HUES6 (cell line): Measurements from ENCODE around the gene ZNF304.

ENCODE experiments used
- H3K27ac ChIP-seq: 2 replicates; pipeline ENCODE4 v1.7.0; 2013; ENCODE audit warnings: low read depth, mild to moderate bottlenecking, low read length, inconsistent platforms
- H3K27me3 ChIP-seq: 2 replicates; pipeline ENCODE4 v1.6.1; 2013; ENCODE audit warnings: low read length; ENCODE audit not compliant: control insufficient read depth, insufficient read depth
- H3K36me3 ChIP-seq: 2 replicates; pipeline ENCODE4 v1.6.1; 2013; ENCODE audit warnings: low read length; ENCODE audit not compliant: control insufficient read depth, insufficient read depth
- H3K4me1 ChIP-seq: 2 replicates; pipeline ENCODE4 v1.6.1; 2013; ENCODE audit warnings: low read length; ENCODE audit not compliant: control insufficient read depth, insufficient read depth
- H3K4me3 ChIP-seq: 2 replicates; pipeline ENCODE4 v1.5.1; 2013; ENCODE audit warnings: low read depth, low read length
- H3K9ac ChIP-seq: one replicate; pipeline ENCODE4 v1.6.1; 2013; ENCODE audit warnings: mild to moderate bottlenecking, low read length
- H3K9me3 ChIP-seq: 2 replicates; pipeline ENCODE4 v1.6.1; 2013; ENCODE audit warnings: low read depth, low read length; ENCODE audit not compliant: control insufficient read depth, insufficient read depth

The ZNF304 gene

GRCh38 chr19:57321116-57321515 lies 30.0 kb upstream of the ZNF304 start:
- Histone ChIP-seq H3K4me3 (peak overlapping the region; percentile 90), H3K27me3 (peaks cover 22% of the 10 kb centered on the region), H3K4me1 (peaks cover 4% of the 10 kb centered on the region; the same call in 1 of the 2 replicates), H3K27ac (no peak overlapping the region), H3K36me3 (peaks cover 28% of the 10 kb centered on the region), H3K9me3 (no peaks in the 10 kb centered on the region), H3K9ac (peak overlapping the region; percentile 88)

- H3K4me3 ChIP-seq: peak overlapping the region; percentile 90
Observed at GRCh38 chr19:57321751-57322150, 29.3 kb upstream of the ZNF304 start.

GRCh38 chr19:57324992-57325391 lies 26.1 kb upstream of the ZNF304 start:
- peaks cover 63% of the 10 kb centered on the region for H3K36me3 ChIP-seq
- no peaks in the 10 kb centered on the region for H3K9me3 ChIP-seq
- H3K27ac ChIP-seq: no peak overlapping the region
- no peak overlapping the region for H3K4me3 ChIP-seq
- H3K9ac ChIP-seq: no peak overlapping the region
- H3K27me3 ChIP-seq: no peaks in the 10 kb centered on the region
- no peaks in the 10 kb centered on the region for H3K4me1 ChIP-seq

More at GRCh38 chr19:57321751-57322150, 29.3 kb upstream of the ZNF304 start:
- peaks cover 33% of the 10 kb centered on the region for H3K36me3 ChIP-seq
- no peaks in the 10 kb centered on the region for H3K9me3 ChIP-seq
- no peak overlapping the region for H3K27ac ChIP-seq
- peaks cover 16% of the 10 kb centered on the region for H3K27me3 ChIP-seq
- peak overlapping the region; percentile 88 for H3K9ac ChIP-seq
- H3K4me1 ChIP-seq: peaks cover 4% of the 10 kb centered on the region; the same call in 1 of the 2 replicates

GRCh38 chr19:57327993-57328392 lies 23.1 kb upstream of the ZNF304 start:
- Histone ChIP-seq H3K36me3 (peaks cover 68% of the 10 kb centered on the region), H3K9ac (no peak overlapping the region), H3K4me1 (no peaks in the 10 kb centered on the region), H3K27ac (no peak overlapping the region), H3K9me3 (no peaks in the 10 kb centered on the region), H3K4me3 (no peak overlapping the region), H3K27me3 (no peaks in the 10 kb centered on the region)

GRCh38 chr19:57334191-57334590 lies 16.9 kb upstream of the ZNF304 start:
- Histone ChIP-seq H3K9me3 (no peaks in the 10 kb centered on the region), H3K9ac (no peak overlapping the region), H3K4me3 (no peak overlapping the region), H3K27me3 (no peaks in the 10 kb centered on the region), H3K27ac (no peak overlapping the region), H3K36me3 (peaks cover 11% of the 10 kb centered on the region), H3K4me1 (no peaks in the 10 kb centered on the region)

- Histone ChIP-seq H3K9me3 (no peaks in the 10 kb centered on the region), H3K9ac (no peak overlapping the region), H3K27ac (no peak overlapping the region)
Observed at GRCh38 chr19:57338877-57339276, 12.2 kb upstream of the ZNF304 start.

GRCh38 chr19:57342582-57342981 lies 8.5 kb upstream of the ZNF304 start:
- Histone ChIP-seq H3K9ac (no peak overlapping the region), H3K36me3 (no peaks in the 10 kb centered on the region), H3K4me1 (no peaks in the 10 kb centered on the region), H3K27ac (no peak overlapping the region), H3K9me3 (no peaks in the 10 kb centered on the region), H3K27me3 (no peaks in the 10 kb centered on the region), H3K4me3 (no peak overlapping the region)

More at GRCh38 chr19:57338877-57339276, 12.2 kb upstream of the ZNF304 start:
- H3K4me1 ChIP-seq: no peaks in the 10 kb centered on the region
- H3K27me3 ChIP-seq: no peaks in the 10 kb centered on the region
- no peaks in the 10 kb centered on the region for H3K36me3 ChIP-seq
- H3K4me3 ChIP-seq: no peak overlapping the region

GRCh38 chr19:57348136-57348535 lies 2.9 kb upstream of the ZNF304 start:
- no peaks in the 10 kb centered on the region for H3K27me3 ChIP-seq
- H3K27ac ChIP-seq: no peak overlapping the region
- no peaks in the 10 kb centered on the region for H3K9me3 ChIP-seq

GRCh38 chr19:57351867-57352266 lies 796 bp downstream of the ZNF304 start:
- no peak overlapping the region for H3K27ac ChIP-seq
- H3K27me3 ChIP-seq: no peaks in the 10 kb centered on the region

More at GRCh38 chr19:57348136-57348535, 2.9 kb upstream of the ZNF304 start:
- peaks cover 1% of the 10 kb centered on the region; the same call in 1 of the 2 replicates for H3K36me3 ChIP-seq
- 0 out of 2 replicates have a peak, but pooled peaks cover 2% of the 10 kb centered on the region for H3K4me1 ChIP-seq
- H3K4me3 ChIP-seq: no peak overlapping the region
- H3K9ac ChIP-seq: no peak overlapping the region

GRCh38 chr19:57355916-57356315 lies 4.8 kb downstream of the ZNF304 start:
- H3K4me3 ChIP-seq: no peak overlapping the region
- H3K4me1 ChIP-seq: 0 out of 2 replicates have a peak, but pooled peaks cover 2% of the 10 kb centered on the region
- H3K9ac ChIP-seq: no peak overlapping the region
- no peaks in the 10 kb centered on the region for H3K9me3 ChIP-seq
- H3K27ac ChIP-seq: no peak overlapping the region
- H3K36me3 ChIP-seq: peaks cover 58% of the 10 kb centered on the region
- H3K27me3 ChIP-seq: no peaks in the 10 kb centered on the region

More at GRCh38 chr19:57351867-57352266, 796 bp downstream of the ZNF304 start:
- H3K36me3 ChIP-seq: peaks cover 37% of the 10 kb centered on the region
- 0 out of 2 replicates have a peak, but pooled peaks cover 2% of the 10 kb centered on the region for H3K4me1 ChIP-seq
- peak overlapping the region; percentile 93 for H3K4me3 ChIP-seq
- no peaks in the 10 kb centered on the region for H3K9me3 ChIP-seq
- H3K9ac ChIP-seq: peak overlapping the region; percentile 85

GRCh38 chr19:57357406-57357805 lies 6.3 kb downstream of the ZNF304 start:
- Histone ChIP-seq H3K9me3 (no peaks in the 10 kb centered on the region), H3K27me3 (no peaks in the 10 kb centered on the region), H3K27ac (no peak overlapping the region), H3K36me3 (peaks cover 58% of the 10 kb centered on the region), H3K4me3 (no peak overlapping the region), H3K9ac (no peak overlapping the region), H3K4me1 (0 out of 2 replicates have a peak, but pooled peaks cover under 1% of the 10 kb centered on the region)
